A549 (cell line): Measurements from ENCODE around the gene NPM3. TPM values are rescaled to one million over a fixed set of nuclear protein-coding genes. Genes with fewer than 3 reads are reported as not detected.
A peak's percentile ranks its signal among the peaks of the same experiment; 100 is the strongest.
"Not testable (repeated sequence)": the region's sequence is repeated elsewhere in the genome, so short reads cannot be mapped to it uniquely, and the experiment has no call there.

Experiments
- ATAC-seq, 2 experiments: fragments of 200-7000 bp in 1 of 2; fragments of >200 bp in 1 of 2; cut with Nextera tagmentation in 1 of 2; cut with Tn5 transposase in 1 of 2; 3 replicates each; pipeline versions ENCODE4 v1.8.0 to v1.9.1; 2018 to 2020; ENCODE audit warnings: mild to moderate bottlenecking in 1 of 2, moderate library complexity in 1 of 2
- CTCF ChIA-PET: fragments of 300-600 bp; sonication (Branson Sonifier 250); formaldehyde crosslinking; extraction: SDS; loops from one replicate; lab custom pipeline; 2021; ENCODE audit warnings: antibody characterized with exemption, inconsistent platforms; lab: Yijun Ruan, JAX
- POLR2A ChIA-PET: fragments of 350-600 bp; formaldehyde crosslinking; extraction: SDS; loops from one replicate; lab custom pipeline; 2021; ENCODE audit warnings: antibody characterized with exemption, inconsistent platforms; lab: Yijun Ruan, JAX
- DNase-seq, 2 experiments: peaks; one replicate each; pipeline versions ENCODE4 v3.0.0 to v3.0.0-alpha.2; 2011 to 2016; ENCODE audit warnings: low read depth in 1 of 2, low spot score in 1 of 2
- FAIRE-seq: peaks from 2 replicates; lab custom pipeline; 2011; peaks lifted over from hg19 to GRCh38; lab: Jason Lieb, UNC
- H3K27ac ChIP-seq, 2 experiments: fragments of >200 bp; sonication (Bioruptor Twin); formaldehyde crosslinking; 3 replicates each; pipeline ENCODE4 v1.5.1; 2016 to 2017
- H3K4me1 ChIP-seq: fragments of >200 bp; sonication (Bioruptor Twin); formaldehyde crosslinking; 3 replicates; pipeline ENCODE4 v1.6.1; 2016
- H3K4me2 ChIP-seq: fragments of >200 bp; sonication (Bioruptor Twin); formaldehyde crosslinking; 3 replicates; pipeline ENCODE4 v1.6.1; 2016
- H3K4me3 ChIP-seq: fragments of >200 bp; sonication (Bioruptor Twin); formaldehyde crosslinking; 3 replicates; pipeline ENCODE4 v1.5.1; 2016
- H3K9me3 ChIP-seq: fragments of >200 bp; sonication (Bioruptor Twin); formaldehyde crosslinking; 3 replicates; pipeline ENCODE4 v1.6.1; 2016
- CEBPB ChIP-seq, 2 experiments: fragments of >200 bp in 1 of 2; sonication (Bioruptor Twin) in 1 of 2; formaldehyde crosslinking in 1 of 2; IDR thresholded peaks; 2 replicates each; pipeline ENCODE4 v1.6.1; 2012 to 2016
- CHD2 ChIP-seq: fragments of 150-350 bp; IDR thresholded peaks from 2 replicates; pipeline ENCODE4 v1.6.1; 2014; ENCODE audit warnings: low read length; ENCODE audit not compliant: partially characterized antibody
- CHD4 ChIP-seq: fragments of 200-600 bp; sonication (generic); IDR thresholded peaks from 2 replicates; pipeline ENCODE4 v1.6.1; 2016; ENCODE audit warnings: antibody characterized with exemption, mild to moderate bottlenecking, borderline replicate concordance
- ELK1 ChIP-seq: fragments of 150-350 bp; IDR thresholded peaks from 2 replicates; pipeline ENCODE4 v1.6.1; 2014; ENCODE audit warnings: low read depth, mild to moderate bottlenecking, low read length
- FOXS1 ChIP-seq: fragments of 250-450 bp; sonication (Bioruptor Pico); IDR thresholded peaks from 2 replicates; pipeline ENCODE4 v1.5.0; 2020; ENCODE audit warnings: mild to moderate bottlenecking, moderate library complexity
- HES2 ChIP-seq: fragments of >200 bp; sonication (Bioruptor Twin); formaldehyde crosslinking; IDR thresholded peaks from 2 replicates; pipeline ENCODE4 v1.6.1; 2016
- HOXB5 ChIP-seq: fragments of 250-450 bp; sonication (Bioruptor Pico); IDR thresholded peaks from 2 replicates; pipeline ENCODE4 v1.5.0; 2020; ENCODE audit warnings: mild to moderate bottlenecking, moderate library complexity
- KDM5A ChIP-seq: fragments of 200-600 bp; sonication (generic); IDR thresholded peaks from 2 replicates; pipeline ENCODE4 v1.6.1; 2016; ENCODE audit warnings: antibody characterized with exemption, mild to moderate bottlenecking
- MYC ChIP-seq: IDR thresholded peaks from 2 replicates; pipeline ENCODE4 v1.6.1; 2012; ENCODE audit warnings: mild to moderate bottlenecking, inconsistent platforms, low read length, improper control_type of control experiment, borderline replicate concordance
- NPAS2 ChIP-seq: fragments of 250-450 bp; sonication (Bioruptor Pico); IDR thresholded peaks from 2 replicates; pipeline ENCODE4 v1.8.0; 2022; ENCODE audit warnings: mild to moderate bottlenecking, moderate library complexity, borderline replicate concordance
- PBX3 ChIP-seq: IDR thresholded peaks from 2 replicates; pipeline ENCODE4 v1.6.1; 2012
- PHF8 ChIP-seq: fragments of 200-600 bp; sonication (generic); IDR thresholded peaks from 2 replicates; pipeline ENCODE4 v1.6.1; 2016; ENCODE audit warnings: low read depth, mild to moderate bottlenecking, antibody characterized with exemption, moderate library complexity, borderline replicate concordance
- RFX5 ChIP-seq: fragments of 450-650 bp; IDR thresholded peaks from 2 replicates; pipeline ENCODE4 v1.7.1; 2014; ENCODE audit warnings: antibody characterized with exemption, mild to moderate bottlenecking, moderate library complexity
- SREBF2 ChIP-seq: fragments of 450-650 bp; IDR thresholded peaks from 2 replicates; pipeline ENCODE4 v1.6.1; 2014; ENCODE audit warnings: mild to moderate bottlenecking, moderate library complexity
- ZC3H11A ChIP-seq: fragments of 450-650 bp; IDR thresholded peaks from 2 replicates; pipeline ENCODE4 v1.6.1; 2014; ENCODE audit warnings: antibody characterized with exemption, mild to moderate bottlenecking
- WGBS: methylation state at CpG from one replicate; pipeline ENCODE4 v1.1.6; 2017; ENCODE audit errors: missing lambda C conversion rate; 5-methylcytosine and 5-hydroxymethylcytosine counted together
- polyA plus RNA-seq, 4 experiments: library from polyadenylated mRNA; depleted of rRNA in 3 of 4; stranded (reverse); fragments of >200 nt; fragmentation: RNase III in 1 of 4; extraction: RNeasy Plus Mini Kit Qiagen cat#74134 plus additional on column Dnase treatment in 1 of 4; gene quantifications; 2 replicates in 3 of 4; 3 replicates in 1 of 4; pipeline ENCODE4 v1.2.3, GENCODE V29; 2011 to 2017
- TF ChIP-seq, protein P1 (sequence below): fragments of 250-450 bp; sonication (Bioruptor Pico); IDR thresholded peaks from 2 replicates; pipeline ENCODE4 v1.5.0; 2021; ENCODE audit warnings: mild to moderate bottlenecking, moderate library complexity, borderline replicate concordance

The NPM3 gene
- polyA plus RNA-seq, 2 of the 4 experiments (the other 2 are of a cell fraction), result 41.5 to 96.3 TPM

DNA sequence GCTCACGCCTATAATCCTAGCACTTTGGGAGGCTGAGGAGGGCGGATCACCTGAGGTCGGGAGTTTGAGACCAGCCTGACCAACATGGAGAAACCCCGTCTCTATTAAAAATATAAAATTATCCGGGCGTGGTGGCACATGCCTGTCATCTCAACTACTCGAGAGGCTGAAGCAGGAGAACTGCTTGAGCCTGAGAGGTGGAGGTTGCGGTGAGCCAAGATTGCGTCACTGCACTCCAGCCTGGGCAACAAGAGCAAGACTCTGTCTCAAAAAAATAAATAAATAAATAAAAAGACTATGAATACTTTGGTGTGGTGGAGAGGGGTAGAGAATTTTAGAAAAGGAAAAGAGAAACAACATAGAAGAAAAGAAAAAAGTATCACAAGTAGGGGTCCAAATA lies 6.0 kb upstream of the NPM3 start:
- ATAC-seq, DNase-seq, H3K4me1 ChIP-seq, H3K9me3 ChIP-seq, POLR2A ChIA-PET, H3K4me2 ChIP-seq, H3K27ac ChIP-seq, FAIRE-seq, H3K4me3 ChIP-seq: not testable (repeated sequence)
- WGBS, result 95% methylated on average over 9 of the region's 9 CpGs
- 0 out of 4 replicates have a peak, but pooled peaks have one; percentile 9 to 42 for TF ChIP-seq CEBPB (IDR thresholded peaks at IDR 0.05)
- CTCF ChIA-PET, result interaction anchor here (1.2 kb wide), 1 partner anchor 29 kb away, joined by 3 read pairs; the partner anchor contains the start of gene OGA

DNA sequence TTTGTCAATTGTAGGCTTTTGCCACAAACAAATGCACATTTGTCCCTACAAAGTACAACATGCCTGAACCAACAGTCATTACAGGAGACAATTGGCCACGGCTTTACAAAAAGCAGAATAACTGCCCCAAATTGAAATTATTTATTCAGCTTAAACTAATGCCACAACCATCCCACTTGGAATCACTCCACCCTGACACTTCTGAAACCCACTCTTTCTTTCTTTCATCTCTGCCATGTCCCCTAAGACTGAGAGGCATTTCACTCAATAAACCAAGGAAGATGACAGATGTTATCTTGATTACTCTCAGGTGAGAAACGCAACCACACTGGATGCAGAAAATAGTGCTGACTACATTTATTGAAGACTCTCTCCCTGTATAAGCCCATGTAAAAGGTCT lies 2.6 kb upstream of the NPM3 start:
- no peak for DNase-seq
- H3K4me3 ChIP-seq, result no peak overlapping the region
- 93% methylated on average over 2 of the region's 2 CpGs for WGBS
- H3K27ac ChIP-seq, result no peak overlapping the region
- no peak for FAIRE-seq
- CTCF ChIA-PET, result interaction anchor here (6.4 to 8.1 kb wide), 3 partner anchors 11 to 572 kb away, joined by 70 to 106 read pairs (median 82); no protein-coding TSS in a partner anchor
- TF ChIP-seq ELK1, result no peak
- TF ChIP-seq, protein P1, sequence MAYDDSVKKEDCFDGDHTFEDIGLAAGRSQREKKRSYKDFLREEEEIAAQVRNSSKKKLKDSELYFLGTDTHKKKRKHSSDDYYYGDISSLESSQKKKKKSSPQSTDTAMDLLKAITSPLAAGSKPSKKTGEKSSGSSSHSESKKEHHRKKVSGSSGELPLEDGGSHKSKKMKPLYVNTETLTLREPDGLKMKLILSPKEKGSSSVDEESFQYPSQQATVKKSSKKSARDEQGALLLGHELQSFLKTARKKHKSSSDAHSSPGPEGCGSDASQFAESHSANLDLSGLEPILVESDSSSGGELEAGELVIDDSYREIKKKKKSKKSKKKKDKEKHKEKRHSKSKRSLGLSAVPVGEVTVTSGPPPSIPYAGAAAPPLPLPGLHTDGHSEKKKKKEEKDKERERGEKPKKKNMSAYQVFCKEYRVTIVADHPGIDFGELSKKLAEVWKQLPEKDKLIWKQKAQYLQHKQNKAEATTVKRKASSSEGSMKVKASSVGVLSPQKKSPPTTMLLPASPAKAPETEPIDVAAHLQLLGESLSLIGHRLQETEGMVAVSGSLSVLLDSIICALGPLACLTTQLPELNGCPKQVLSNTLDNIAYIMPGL (CRISPR knock-in tag), result no peak
- TF ChIP-seq ZC3H11A, result no peak
- no peak for TF ChIP-seq FOXS1
- no peak for TF ChIP-seq HES2
- TF ChIP-seq CHD2, result no peak
- no peak for TF ChIP-seq NPAS2 (CRISPR knock-in tag)
- TF ChIP-seq RFX5, result no peak
- peaks cover 19% of the 10 kb centered on the region for H3K4me1 ChIP-seq
- no peak overlapping the region for H3K4me2 ChIP-seq
- POLR2A ChIA-PET, result interaction anchor here (1.1 kb wide), 2 partner anchors 10 to 32 kb away, joined by 3 read pairs; partner anchors contain the start of gene OGA
- ATAC-seq, result no peak
- H3K9me3 ChIP-seq, result no peaks in the 10 kb centered on the region

DNA sequence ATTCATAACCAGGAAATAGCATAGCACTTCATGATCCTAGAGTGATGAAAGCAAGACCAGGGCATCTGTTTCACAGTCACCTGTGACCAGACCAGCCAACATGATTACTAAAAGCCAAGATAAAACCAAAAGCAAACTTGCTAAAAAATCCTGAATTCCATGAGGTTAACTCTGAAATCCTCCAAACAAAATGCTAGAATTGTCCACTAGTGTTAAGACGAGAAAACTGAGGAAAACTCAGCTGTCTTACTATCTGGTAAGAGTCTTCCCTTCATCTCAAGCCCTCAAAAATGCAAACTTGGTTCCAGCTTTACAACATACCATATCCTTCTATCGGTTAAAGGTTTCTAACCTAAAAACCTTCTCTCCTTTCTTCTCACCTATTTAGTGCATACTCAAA lies 1.3 kb upstream of the NPM3 start:
- ATAC-seq, result no peak
- ChIA-PET CTCF (interaction anchor here (0.6 to 8.1 kb wide), 12 partner anchors 9 to 570 kb away, joined by 3 to 106 read pairs (median 3); partner anchors contain the start of gene KCNIP2), POLR2A (interaction anchor here (0.6 to 3.5 kb wide), 3 partner anchors 11 to 235 kb away, joined by 3 to 24 read pairs (median 12); partner anchors contain the start of gene OGA)
- Histone ChIP-seq H3K4me1 (peaks cover 30% of the 10 kb centered on the region), H3K4me2 (no peak overlapping the region), H3K27ac (no peak overlapping the region), H3K9me3 (no peaks in the 10 kb centered on the region), H3K4me3 (no peak overlapping the region)
- no peak for DNase-seq
- TF ChIP-seq RFX5 (no peak), PBX3 (no peak), PHF8 (no peak)
- no peak for FAIRE-seq
- 77% methylated on average over 2 of the region's 2 CpGs for WGBS

DNA sequence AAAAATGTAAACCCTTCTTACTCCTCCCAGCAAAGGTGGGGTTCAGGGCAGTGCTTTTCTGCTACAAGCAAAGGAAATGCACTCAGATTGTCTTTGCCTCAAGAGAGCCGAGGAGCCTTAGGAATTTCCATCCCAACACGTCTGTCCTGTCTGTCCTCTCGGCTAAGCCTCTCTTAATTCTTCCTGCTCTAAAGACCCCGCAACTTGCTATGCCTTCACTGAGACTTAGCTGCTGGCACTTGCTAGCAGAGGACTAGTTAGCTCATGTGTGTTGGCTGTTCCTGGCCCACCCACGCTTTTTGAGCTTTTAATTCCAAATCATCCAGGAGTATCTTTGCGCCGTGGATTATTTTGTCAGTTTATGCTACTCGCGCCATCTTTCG lies 481 bp upstream of the NPM3 start:
- ChIA-PET POLR2A (interaction anchor here (3.5 kb wide), 1 partner anchor 34 kb away, joined by 24 read pairs; the partner anchor contains the start of gene OGA), CTCF (interaction anchor here (1.0 to 8.1 kb wide), 9 partner anchors 10 to 570 kb away, joined by 3 to 106 read pairs (median 12); no protein-coding TSS in a partner anchor)
- DNase-seq, result no peak
- ATAC-seq, result no peak; a peak in 1 of 6 replicates
- peak overlapping the region; percentile 76 for H3K4me2 ChIP-seq
- 72% methylated on average over 10 of the region's 10 CpGs for WGBS
- peak overlapping the region; percentile 84 to 93 for H3K27ac ChIP-seq
- H3K9me3 ChIP-seq, result no peaks in the 10 kb centered on the region
- peak overlapping the region; percentile 72 for H3K4me3 ChIP-seq
- TF ChIP-seq MYC (no peak), ELK1 (no peak), HOXB5 (CRISPR knock-in tag) (no peak), KDM5A (no peak), SREBF2 (no peak), CHD4 (no peak)
- no peak for FAIRE-seq
- peaks cover 32% of the 10 kb centered on the region for H3K4me1 ChIP-seq
